Measurements from ENCODE around the gene VHLL.
"Not testable (repeated sequence)": the region's sequence is repeated elsewhere in the genome, so short reads cannot be mapped to it uniquely, and the experiment has no call there.

VHLL gene

DNA sequence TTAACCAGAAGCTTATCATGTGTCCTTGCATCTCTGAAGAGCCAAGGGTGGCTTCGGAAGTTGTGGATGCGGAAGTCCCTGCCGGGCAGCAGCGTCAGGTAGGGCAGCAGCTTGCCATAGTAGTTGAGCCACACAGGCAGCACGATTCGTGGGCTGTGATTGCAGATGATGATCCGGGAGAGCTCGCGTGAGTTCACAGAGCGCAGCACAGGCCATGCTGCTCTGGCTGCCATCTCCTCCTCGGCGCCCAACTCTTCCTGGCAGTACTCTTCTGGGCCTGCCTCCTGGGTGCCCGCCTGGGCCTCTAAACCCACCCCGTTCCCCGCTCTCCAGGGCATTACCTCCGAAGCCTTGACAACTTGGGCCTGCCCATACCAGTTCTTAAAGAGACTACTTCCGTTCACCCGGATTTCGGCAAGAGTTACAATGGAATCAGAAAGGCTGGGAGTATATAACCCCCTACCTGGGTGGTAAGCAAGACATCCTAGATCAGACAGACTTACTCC is at the start of gene VHLL:
Gene VHLL, minus strand, starts transcription at position 456 of the 506 bp plus-strand sequence. Its CDS starts 118 bp downstream, at position 338.
- DNase-seq = no peak

DNA sequence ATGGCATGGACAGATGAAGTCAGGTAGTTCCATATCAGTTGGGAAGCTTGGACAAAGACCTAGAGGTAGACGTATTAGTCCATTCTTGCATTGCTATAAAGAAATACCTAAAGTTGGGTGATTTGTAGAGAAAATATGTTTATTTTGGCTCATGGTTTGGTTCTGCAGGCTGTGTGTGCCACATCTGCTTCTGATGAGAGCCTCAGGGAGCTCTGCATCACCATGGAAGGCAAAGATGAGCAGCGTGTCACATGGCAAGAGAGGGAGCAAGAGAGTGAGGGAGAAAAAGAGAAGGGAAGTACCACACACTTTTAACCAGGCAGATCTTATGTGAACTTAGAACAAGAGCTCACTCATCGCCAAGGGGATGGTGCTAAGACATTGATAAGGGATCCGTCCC is 48.2 kb upstream of the VHLL start:
- DNase-seq = no peak

DNA sequence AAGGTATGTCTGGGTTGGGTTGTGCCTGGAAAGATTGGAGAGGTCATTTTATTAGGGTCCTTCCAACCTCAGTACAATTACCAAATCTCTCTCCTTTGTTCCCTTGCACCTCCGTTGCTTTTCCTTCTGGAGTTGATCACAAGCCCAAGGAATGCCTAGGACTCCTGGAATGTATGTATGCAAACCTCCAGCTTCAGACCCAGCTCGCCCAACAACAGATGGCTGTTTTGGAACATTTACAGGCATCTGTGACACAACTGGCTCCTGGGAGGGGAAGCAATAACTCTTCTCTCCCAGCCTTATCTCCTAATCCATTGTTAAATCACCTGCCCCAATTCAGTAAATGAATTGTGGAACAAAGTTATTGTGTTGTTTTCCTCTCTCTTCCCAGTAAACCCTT is 47.5 kb upstream of the VHLL start:
- DNase-seq = no peak

DNA sequence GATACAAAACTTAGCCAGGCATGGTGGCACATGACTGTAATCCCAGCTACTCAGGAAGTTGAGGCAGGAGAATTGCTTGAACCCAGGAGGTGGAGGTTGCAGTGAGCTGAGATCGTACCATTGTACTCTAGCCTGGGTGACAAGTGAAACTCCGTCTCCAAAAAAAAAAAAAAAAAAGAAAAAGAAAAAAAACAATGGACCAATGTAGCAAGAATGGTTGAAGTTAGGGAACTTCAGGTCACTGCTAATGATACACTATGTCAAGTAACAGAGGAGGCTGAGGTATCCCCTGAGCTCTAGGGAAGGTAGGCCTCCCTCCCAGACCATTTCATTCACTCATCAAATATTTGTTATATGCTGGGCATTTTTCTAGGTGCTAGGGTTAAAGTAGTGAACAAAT is 46.9 kb upstream of the VHLL start:
- DNase-seq = not testable (repeated sequence)

DNA sequence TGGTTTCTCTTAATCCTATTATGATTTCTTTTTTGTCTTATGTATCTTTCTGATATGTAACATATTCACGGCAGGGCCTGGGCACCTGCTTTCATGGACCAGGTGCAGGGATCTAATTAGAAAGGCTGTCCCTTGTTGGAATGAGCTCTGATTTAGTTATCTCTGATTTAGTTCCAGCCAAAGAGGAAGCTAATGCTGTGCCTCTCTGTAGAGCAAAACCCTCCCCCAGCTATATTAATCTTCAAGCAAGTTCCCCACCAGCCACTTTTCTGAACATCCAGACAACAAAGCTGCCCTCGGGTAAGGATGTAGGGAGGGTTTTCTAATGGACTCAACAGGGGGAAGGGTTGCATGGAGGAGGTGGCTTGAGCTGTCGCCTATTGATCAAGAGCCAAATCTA is 45.3 kb upstream of the VHLL start:
- no peak for DNase-seq

DNA sequence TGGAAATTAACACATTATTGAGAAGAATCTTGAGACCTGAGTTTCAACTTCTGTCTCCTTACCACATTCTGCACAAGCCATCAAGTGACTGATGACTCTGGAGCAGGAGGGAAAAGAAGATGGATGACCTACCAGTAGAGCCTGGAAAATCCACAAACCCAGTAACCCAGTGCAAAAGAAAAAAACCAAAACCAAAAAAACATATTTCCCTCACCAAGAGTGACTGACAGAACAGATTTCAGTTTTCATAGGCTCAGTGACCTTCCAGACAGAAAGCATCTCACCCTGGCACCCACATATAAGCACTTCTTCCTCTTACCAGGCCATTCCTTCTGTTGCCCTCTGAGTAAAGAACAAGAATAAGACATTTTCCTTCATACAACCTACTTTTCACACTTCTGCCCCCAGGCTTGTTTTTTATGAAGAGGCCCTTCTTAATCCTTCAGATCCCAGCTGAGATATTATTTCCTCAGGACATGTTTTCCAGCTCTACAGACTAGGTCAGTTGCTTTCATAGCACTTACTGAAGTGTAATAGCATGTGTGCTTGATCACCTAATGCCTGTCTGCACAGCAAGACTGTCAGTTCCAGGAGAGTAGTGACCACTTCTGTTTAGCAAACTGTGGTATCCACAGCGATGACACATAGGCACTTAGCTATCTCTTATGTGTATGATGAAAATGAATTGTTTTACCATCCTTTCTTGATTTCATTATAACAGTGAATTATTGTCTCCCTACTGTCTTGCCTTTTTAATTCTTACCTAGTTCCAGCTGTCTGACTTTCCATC is 43.3 kb upstream of the VHLL start:
- DNase-seq = no peak

DNA sequence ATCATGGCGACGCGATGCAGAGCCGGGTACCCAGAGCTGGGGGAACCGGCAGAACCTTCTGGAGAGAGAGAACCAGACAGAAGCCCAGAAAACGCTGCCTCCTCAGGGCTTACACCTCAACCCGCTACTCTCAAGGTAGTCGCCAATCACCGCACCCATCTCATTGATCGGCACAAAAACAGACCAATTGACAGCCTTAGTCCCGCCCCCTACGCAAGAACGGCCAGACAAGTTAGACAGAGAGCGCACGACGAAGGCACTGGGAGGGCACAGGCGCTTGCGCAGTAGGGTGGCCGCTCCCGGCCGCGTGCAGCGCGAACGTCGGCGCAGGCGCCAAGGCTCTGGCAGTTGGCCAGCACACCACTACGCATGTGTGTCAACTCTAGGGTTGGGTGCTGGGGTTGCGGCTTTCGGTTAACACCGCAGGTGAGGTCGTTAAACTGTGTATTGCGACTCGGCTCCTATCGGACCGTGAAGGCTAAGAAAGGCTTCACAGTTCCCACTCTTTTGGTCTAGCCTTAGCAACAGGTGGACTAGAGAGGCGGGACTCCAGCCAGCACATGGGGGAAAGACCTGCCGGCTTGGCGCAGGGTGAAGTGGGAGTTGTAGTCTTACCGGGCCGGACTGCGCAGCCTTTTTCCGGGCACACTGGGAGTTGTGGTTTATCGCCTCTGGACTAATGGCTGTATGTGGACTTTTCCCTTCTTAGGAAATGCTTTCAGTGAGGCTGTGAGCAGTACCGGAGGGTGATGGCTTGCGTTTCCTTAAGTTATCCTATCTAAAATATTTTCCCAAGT is 39.3 kb upstream of the VHLL start, which contains the start of the genes CCT3 and TSACC:
Gene CCT3, minus strand, starts transcription at position 113 of the 797 bp plus-strand sequence. Its CDS starts 108 bp downstream, at position 5.
Gene TSACC, plus strand, starts transcription at position 347 of the 797 bp plus-strand sequence. CDS start 1,232 bp downstream, outside the sequence.
- peak; percentile 99 for DNase-seq

DNA sequence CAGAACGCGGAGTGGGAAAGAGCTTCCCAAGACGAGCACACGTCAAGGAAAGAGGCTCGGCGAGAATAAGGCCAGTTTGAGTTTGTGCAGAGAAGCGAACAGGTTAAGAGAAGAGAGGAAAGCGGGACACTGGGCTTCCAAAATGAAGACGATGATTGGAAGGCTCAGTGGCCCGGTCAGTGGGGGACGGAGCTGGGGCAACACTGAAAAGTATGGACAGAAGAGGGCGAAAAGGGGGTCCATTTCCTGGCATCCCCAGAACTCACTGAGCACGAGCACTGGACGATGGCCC is 38.7 kb upstream of the VHLL start:
- no peak for DNase-seq

DNA sequence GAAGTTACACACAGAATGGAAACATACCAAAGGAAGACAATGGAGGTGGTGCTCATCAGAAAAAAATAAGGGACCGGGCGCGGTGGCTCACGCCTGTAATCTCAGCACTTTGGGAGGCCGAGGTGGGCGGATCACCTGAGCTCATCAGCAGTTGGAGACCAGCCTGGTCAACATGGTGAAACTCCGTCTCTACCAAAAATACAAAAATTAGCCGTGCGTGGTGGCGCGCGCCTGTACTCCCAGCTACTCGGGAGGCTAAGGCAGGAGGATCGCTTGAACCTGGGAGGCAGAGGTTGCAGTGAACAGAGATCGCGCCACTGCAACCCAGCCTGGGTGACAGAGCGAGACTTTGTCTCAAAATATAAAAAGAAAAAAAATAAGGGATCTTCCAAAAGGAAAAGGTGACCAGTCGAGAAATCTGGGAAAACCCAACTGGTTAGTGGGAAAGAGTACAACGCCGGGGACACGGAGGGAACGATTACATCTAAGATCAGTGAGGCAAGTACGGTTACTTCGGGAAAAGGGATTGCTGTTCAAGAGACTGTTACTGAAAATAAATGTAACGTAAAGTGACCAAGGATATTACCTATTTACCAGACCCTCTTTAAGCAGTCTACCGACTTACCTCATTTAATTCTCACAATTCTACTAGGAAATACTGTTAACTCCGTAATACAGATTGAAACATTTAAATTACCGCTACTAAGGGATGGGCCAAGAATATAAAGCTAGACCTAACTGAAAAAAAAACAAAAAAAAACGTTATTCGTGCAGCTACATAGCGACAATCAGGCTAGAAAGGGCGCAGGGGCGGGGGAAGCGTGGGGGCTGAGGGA is 38.2 kb upstream of the VHLL start:
- no peak for DNase-seq

DNA sequence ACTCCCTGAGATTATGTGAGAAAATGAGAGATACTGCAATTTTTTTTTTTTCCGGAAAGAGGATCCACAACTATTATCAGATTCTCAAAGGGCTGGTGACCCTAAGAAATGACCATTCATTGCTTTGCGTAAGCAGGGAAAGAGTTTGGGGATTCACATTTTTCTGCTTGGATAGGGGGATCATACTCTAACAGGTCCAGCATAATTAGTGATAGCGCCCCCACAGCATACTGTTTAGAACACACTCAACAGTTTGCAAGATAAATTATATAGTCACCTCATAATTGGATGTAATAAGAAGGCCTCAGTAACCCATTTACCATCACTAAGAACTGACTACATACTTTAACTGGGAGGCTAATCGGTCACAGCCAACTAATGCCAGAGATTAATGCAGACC is 37.1 kb upstream of the VHLL start:
- no peak for DNase-seq

DNA sequence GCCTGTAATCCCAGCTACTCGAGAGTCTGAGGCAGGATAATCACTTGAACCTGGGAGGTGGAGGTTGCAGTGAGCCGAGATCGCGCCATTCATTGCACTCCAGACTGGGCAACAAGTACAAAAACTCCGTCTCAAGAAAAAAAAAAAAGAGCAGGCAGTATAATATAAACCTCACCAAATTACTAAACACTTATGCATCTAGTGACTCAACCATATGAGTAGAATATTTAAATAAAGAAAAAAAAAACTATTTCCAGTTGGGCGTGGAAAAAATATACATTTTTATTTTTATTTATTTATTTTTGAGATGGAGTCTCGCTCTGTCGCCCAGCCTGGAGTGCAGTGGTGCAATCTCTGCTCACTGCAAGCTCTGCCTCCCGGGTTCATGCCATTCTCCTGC is 24.1 kb upstream of the VHLL start:
- DNase-seq = not testable (repeated sequence)

DNA sequence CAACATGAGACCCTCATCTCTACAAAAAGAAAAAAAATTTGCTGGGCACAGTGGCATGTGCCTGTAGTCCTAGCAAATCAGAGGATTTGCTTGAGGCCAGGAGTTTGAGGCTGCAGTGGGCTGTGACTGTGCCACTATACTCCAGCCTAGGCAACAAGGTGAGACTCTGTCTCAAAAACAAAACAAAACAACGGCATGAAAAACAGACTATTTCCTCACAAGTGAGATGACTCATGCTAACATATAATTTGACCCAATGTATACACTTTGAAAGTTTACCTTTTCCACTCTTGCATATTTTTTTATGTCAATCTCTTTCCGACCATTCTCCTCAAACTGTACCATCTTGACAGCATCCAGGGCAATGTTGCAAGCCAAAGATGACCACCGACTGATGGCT is 21.5 kb upstream of the VHLL start:
- no peak for DNase-seq

DNA sequence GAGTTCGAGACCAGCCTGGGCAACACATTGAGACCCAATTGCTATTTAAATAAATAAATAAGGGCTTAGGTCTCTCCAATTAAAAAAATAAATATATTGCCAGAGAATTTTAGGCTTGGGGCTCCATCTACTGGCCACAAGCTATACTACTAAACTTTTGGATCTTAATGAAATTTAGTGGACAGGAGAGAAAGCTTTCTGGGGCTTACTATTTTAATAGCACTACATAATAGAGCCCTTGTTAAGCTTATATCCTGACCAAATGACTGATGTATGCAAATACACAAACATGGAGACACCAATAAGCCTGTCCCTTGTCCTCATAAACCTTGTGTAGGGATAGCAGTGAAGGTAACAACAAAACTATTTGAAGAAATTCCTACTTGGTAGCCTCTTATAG is 20.6 kb upstream of the VHLL start:
- no peak for DNase-seq

DNA sequence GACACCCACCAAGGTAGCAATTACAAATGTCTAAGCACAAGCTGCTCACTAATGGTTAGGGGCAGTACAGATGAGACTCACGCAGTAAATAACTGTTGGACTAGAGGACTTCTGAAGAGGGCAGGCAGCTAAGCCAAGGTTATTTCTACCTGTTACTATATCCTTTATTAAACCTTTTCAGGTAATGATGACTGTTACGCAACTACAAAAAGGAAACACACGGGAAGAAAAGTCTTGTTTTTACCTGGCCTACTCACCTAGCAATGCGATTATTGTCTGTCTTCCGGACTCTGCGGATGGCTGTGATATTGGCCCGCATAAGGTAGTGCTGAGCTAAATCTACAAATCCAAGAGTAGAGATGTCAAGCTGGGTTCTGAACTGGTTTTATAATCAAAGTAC is 17.8 kb upstream of the VHLL start:
- DNase-seq = no peak

DNA sequence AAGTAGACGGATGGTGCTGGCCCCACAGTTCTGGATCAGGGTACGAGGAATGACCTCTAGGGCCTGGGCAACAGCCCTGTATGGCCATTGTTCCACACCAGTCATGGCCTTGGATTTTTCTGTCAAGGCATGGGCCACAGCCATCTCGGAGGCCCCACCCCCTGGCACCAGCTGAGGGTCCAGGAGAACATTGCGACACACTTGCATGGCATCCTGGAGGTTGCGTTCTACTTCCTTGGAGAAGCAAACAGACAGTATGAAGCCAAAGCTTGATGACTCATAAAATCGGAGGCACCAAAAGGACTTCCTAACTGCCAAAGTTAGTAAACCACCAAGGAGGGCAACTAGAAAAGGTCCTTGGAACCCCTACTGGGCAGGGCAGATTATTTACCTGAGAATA is 11.9 kb upstream of the VHLL start:
- no peak for DNase-seq

DNA sequence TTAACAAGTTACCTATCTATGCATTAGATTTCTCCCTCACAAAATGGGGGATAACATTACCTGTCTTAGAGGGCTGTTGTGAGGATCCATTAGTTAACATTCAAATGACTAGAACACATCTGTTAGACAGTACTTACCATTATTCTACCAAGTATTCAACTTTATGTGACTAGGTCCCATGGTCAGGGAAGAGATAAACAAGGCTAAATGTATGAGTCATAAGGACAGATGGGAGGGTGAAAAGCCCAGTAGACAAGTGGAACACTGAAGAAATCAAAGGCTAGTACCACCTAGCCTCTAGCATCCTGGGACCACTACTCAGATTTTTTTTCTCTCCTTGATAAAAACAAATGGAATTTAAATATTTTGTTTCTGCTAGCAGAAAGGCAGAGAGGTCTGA is 9.0 kb upstream of the VHLL start:
- no peak for DNase-seq

DNA sequence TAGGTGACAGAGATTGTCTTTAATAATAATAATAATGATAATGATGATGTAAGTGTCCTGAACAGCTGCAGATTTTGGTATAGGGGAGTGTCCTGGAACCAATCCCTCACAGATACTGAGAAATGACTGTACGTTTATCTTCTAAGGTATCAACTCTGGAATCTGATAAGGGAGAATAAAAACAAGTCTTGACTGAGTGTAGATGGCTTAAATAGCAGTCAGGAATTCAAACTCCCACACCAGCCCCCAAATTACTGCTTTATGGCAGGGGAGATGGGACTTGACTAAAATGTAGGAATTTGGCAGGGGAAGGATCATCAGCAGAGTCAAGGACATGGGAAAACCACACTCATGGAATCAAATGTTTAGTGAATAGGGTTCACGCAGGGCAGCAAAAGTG is 6.1 kb upstream of the VHLL start:
- no peak for DNase-seq

DNA sequence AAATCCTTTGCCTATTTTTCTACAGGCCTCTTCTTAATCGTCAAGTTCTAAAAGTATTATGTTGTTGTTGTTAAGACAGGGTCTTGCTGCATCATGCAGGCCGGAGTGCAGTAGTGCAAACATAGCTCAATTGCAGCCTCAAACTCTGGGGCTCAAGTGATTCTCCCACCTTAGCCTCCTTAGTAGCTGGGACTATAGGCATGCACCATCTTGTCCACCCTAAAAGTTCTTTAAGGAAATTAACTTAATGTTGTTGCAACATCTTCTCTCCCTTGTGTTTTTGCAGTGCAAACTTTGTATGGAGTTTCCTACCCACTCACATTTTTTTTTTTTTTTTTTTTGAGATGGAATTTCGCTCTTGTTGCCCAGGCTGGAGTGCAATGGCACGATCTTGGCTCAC is 4.1 kb upstream of the VHLL start:
- DNase-seq = no peak

DNA sequence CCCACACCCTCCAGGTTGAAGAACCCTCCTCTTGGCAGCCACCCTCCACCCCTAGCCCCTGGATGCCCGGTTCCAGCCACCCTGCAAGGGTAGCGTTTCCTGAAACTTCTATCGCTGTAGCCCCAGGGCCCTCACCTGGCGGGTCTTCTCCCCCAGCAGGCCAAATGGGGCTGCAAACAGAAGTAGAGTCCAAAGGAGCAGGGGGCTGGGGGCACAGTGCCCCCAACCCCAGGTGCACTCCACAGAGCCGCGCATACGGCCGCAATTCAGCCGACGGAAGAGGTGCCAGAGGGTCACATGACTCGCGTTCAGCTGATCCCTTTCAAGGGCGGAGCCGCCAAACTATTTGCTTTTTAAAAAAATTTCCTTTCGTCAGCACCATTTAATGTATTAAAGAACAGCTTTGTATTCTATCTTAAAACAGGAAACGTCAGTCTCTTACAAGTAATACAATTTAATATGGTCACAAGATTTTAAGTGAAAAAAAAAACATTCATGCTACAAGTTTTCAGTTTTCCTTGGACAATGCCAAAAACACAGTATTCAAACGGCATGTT is 3.6 kb downstream of the VHLL start, which contains the start of gene GLMP:
Gene GLMP, minus strand, starts transcription at position 289 of the 557 bp plus-strand sequence. Its CDS starts 34 bp downstream, at position 255.
- peak; percentile 62 for DNase-seq

DNA sequence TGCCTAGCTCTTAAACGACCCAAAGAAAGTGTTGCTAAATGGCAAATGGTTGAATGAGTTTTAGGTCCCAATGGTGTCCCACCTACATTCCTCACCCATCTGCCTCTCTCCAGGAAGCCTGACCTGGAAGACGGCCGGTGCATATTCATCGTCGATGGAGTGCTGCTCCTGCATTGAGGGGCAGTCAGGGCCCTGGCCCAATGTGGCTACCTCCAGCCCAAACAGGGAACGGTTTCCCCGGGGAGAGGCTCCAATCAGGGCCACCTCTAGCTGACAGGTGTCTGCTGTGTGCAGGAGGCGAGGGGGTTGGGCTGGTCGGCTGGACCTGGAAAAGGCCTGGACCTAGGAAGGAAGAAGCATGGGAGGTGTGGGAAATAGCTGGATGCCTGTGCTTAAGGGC is 5.2 kb downstream of the VHLL start:
- no peak for DNase-seq

DNA sequence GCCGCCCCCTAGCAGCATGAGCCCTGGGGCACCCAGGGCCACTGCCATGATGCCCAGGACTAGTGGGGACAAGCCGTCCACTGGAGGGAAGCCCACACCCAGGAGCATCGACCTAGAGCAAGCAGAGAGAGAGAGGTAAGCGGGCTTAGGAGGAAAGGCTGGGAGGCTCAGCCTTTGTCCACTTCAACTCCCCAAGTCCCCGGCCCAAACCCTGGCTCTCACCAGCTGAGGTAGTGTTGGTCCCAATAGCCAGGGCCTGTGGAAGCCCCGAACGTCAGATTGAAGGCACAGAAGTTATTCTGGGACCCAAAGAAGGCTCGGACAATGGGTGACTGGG is 6.0 kb downstream of the VHLL start:
- DNase-seq = no peak

DNA sequence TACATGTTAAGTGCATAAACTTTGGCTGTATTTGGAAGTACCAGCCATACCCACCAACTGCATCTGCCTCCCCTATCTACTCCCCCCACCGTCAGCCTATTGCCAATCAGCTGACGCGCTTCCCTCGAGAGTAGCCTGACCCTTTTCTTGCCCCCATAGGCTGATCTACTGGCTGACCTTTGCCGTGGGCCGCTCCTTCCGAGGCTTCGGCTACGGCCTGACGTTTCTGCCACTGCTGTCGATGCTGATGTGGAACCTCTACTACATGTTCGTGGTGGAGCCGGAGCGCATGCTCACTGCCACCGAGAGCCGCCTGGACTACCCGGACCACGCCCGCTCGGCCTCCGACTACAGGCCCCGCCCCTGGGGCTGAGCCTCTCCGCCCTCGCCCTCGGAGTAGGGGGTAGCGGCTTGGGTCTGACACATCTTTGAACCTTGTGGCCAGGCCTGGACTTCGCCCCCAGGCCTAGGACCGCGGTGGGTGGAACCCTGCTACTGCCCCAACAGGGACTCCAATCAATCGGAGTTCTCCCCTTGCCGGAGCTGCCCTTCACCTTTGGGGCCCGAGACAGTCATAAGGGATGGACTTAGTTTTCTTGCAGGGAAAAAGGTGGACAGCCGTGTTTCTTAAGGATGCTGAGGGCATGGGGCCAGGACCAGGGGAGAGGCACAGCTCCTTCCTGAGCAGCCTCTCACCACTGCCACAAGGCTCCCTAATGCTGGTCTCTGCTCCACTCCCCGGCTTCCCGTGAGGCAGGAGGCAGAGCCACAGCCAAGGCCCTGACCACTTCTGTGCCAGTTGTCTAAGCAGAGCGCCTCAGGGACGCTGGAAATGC is 7.7 kb downstream of the VHLL start:
- DNase-seq = no peak
